HCT116 (cell line): Measurements from ENCODE around the gene STX10.
A peak's percentile ranks its signal among the peaks of the same experiment; 100 is the strongest.
"Not testable (repeated sequence)": the region's sequence is repeated elsewhere in the genome, so short reads cannot be mapped to it uniquely, and the experiment has no call there.

Experiments
- CBX3 ChIP-seq: IDR thresholded peaks from 2 replicates; pipeline ENCODE4 v1.6.1; 2012; ENCODE audit warnings: low read depth
- CTCF ChIP-seq, 3 experiments: fragments of 200-600 bp in 1 of 3; sonication (generic) in 1 of 3; IDR thresholded peaks in 2 of 3; conservative IDR thresholded peaks in 1 of 3; 2 replicates each; pipeline ENCODE4 v1.5.1; 2012 to 2017; ENCODE audit warnings: low read depth in 2 of 3, low read length in 2 of 3, antibody characterized with exemption in 1 of 3, borderline replicate concordance in 1 of 3, control low read depth in 1 of 3, mild to moderate bottlenecking in 1 of 3, mixed read lengths in 1 of 3, mixed run types in 1 of 3, moderate library complexity in 1 of 3; ENCODE audit not compliant: insufficient read depth in 1 of 3
- JUND ChIP-seq: IDR thresholded peaks from 2 replicates; pipeline ENCODE4 v1.6.1; 2012
- POLR2AphosphoS5 ChIP-seq: IDR thresholded peaks from 2 replicates; pipeline ENCODE4 v1.6.1; 2011; ENCODE audit warnings: mild to moderate bottlenecking, low read depth, low read length, moderate library complexity
- ZBTB33 ChIP-seq: IDR thresholded peaks from 2 replicates; pipeline ENCODE4 v1.6.1; 2011; ENCODE audit warnings: mild to moderate bottlenecking, low read length, moderate library complexity; ENCODE audit not compliant: insufficient replicate concordance; ENCODE audit errors: extremely low read depth

GRCh38 chr19:13185763-13186657 is 35.8 kb upstream of the STX10 start:
- TF ChIP-seq ZBTB33; CTCF (IDR thresholded peaks at IDR 0.05 in 2 of 3, conservative IDR thresholded peaks at IDR 0.05 in 1 of 3; ENCODE audit: borderline replicate concordance in 1 of 3, insufficient read depth in 1 of 3, low read depth in 2 of 3, low read length in 2 of 3); JUND; CBX3: not testable (repeated sequence)
- TF ChIP-seq POLR2AphosphoS5: peak; percentile 37; the same call in 1 of the 2 replicates
